Measurements from ENCODE around the gene ST7. TPM values are rescaled to one million over a fixed set of nuclear protein-coding genes. Genes with fewer than 3 reads are reported as not detected.

Gene ST7
- polyA plus RNA-seq, 3 donors, result 12.4 to 17.4 (median 15.3) TPM

DNA sequence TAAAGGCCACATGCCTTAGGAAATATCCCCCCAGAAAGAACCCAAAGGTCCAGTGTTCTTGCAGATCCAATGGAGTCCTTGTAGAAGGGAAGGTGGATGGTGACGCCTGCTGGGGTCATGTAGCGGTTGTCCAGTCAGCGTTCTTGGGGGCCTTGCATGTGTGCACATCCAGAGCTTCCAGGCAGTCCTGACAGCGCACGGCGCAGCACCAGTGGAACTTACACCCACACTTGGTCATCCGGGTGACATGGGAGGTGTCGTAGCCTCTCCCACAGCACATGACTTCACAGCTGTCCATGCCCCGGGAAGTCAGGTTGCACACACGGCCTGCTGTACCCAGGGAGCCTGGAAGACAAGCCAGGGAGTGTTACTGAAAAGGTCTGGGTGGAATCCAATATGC is 324.7 kb downstream of the ST7 start:
- WGBS, 3 donors, result 94 to 96% (median 95%) methylated on average over 10 of the region's 10 CpGs
- H3K27ac ChIP-seq (ENCODE audit: low read depth, low read length), result no peak overlapping the region

DNA sequence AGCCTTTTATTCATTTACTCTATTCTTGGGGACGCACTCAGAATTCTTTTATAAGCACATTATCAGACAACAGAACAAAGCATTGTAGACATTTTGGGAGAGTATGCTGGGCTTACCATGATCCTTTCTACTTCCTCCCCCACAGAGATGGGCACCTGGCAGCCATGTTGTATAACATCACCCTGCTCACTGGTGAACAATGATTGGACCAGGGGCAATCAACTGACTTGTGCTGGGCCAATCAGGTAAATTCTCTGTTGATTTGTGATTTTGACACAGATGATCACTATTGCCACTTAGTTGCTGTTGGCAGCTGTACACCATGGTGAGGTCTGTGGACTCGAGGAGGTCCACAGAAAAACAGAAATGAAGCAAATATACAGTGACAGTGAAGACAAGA is 325.9 kb downstream of the ST7 start:
- 78 to 90% (median 89%) methylated on average over 2 of the region's 2 CpGs for WGBS, 3 donors
- H3K27ac ChIP-seq (ENCODE audit: low read depth, low read length), result no peak overlapping the region

Other genes with a start within 250 kb of the ST7 start
- 10 to 100 TPM; 31.4 to 91.3 (median 72.1) TPM for gene CAPZA2, start 90.9 kb upstream of the ST7 start, polyA plus RNA-seq